DMS79 treated with DMSO at 0.1 percent for 48 hours (cell line): ENCODE data around the gene TFEB.

ENCODE experiments used
- DNase-seq: peaks from one replicate; lab custom pipeline; 2025; lab: John Stamatoyannopoulos, UW

Gene TFEB

DNA sequence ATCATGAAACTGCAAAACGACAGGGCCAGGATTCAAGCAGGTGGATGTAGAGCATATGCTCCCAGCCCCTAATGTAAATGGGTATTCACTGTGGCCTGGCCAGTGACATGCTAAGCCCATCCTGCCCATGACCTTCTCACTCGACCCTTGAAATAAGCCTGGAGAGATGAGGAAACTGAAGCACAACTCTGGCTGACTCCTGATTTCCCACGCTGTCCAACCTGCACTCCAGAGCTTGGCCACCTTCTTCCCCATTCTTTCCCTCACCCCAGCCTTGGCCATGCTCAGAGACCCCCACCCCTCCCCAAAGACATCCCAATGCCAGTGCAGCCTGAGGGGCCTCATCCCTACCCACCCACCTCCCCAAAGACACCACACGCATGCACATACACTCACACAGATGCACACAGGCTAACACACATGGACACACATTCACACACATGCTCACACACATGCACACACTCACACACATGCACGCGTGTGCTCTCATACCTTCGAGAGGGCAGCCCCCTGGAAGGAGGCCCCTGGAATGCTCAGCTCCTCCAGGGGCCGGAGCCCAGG lies 12.4 kb downstream of the TFEB start:
- DNase-seq: no peak

GRCh38 chr6:41721414-41721813 lies 14.0 kb downstream of the TFEB start:
- no peak for DNase-seq

- DNase-seq: no peak
Measured at GRCh38 chr6:41720783-41721182, 14.6 kb downstream of the TFEB start.

GRCh38 chr6:41720262-41720620 lies 15.2 kb downstream of the TFEB start:
- no peak for DNase-seq

DNA sequence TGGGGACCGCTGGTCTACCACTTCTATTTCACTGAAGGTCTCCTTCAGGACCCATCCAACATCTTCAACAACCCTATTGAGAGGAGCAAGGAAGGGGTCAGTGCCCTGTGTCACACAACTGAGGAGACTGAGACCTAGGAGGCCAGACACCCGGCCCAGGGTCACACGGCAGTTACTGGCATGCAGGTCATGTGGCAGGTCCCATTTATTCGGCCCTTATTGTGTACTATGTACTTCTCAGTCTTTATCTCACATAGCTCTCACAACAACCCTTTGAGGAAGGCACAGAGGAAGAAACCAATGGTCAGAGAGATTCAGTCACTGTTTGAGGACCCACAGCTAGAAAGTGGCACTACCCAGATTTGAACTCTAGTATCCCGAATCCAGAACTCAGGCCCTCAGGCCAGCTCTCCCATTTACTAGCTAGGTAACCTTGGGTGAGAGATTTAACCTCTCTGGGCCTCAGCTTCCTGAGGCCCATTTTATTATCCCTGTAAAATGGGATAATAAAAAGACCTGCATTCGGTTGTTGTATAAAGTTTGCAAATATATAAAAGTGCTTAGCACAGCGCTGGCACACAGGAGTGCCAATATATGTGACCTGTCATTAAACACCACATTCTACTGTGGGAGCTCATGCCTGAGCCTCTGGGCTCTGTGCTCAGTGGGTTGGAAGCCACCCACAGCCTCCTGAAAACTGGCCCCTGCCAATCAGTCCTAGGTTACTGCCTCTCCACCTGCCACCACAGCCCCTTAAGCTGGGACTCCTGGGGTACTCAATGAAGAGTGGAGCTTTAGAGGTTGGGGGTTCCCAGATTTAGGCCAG lies 15.8 kb downstream of the TFEB start:
- DNase-seq: no peak

GRCh38 chr6:41718828-41719227 lies 16.6 kb downstream of the TFEB start:
- no peak for DNase-seq

DNA sequence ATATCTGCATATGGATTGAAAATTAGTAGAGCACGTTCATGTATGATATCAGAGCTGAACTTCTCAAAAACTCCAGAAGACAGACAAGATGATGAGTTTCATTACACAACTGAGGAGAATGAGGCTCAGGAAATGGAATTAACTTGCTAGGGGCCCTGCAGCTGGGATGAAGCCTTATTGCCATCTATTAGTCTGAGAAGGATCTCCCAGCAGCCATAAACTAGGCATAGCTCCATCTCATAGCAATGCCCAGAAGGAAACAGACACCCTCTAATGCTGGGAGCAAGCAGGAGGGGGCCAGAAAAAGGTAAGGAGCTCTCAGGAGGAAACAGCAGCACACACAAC lies 18.0 kb downstream of the TFEB start:
- DNase-seq: no peak

DNA sequence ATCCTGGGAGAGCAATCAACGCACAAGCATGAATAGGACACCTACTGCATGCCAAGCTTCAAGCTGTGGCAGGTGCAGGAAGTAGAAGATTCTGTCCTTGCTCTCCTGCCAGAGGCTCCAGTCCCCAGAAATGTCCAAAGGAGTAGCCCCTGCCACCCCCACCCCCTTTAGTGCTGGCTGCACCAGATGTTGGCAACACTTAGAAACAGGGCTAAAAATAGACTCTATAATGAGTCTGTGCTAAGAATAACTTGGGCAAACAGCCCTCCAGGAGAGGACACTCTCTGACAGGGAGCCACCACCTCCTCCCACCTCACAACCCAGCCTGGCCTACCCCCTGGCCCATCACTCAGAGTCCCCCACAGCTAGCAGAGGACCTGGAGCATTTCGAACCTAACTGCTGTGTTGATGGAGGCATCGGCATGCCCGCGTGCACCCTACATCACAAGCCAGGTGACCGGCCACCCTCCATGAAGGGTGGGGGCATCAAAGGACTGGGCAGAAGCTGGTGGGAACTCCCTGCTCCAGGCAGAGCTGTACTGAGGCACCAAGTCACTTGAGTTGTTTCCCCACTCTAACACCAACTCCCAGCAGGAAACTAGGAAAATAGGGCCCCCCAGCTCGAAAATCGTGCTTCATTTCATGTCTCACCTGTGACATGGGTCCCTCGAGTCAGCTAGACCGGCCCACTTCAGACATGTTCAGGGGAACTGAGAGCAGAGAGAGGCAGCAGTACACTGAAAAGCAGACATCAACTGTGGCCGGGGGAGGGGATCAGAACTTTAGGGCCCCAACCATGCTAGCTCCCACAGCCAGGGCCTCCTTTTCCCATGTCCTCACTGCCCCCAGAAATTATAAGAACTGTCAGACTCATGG lies 18.7 kb downstream of the TFEB start:
- no peak for DNase-seq

DNA sequence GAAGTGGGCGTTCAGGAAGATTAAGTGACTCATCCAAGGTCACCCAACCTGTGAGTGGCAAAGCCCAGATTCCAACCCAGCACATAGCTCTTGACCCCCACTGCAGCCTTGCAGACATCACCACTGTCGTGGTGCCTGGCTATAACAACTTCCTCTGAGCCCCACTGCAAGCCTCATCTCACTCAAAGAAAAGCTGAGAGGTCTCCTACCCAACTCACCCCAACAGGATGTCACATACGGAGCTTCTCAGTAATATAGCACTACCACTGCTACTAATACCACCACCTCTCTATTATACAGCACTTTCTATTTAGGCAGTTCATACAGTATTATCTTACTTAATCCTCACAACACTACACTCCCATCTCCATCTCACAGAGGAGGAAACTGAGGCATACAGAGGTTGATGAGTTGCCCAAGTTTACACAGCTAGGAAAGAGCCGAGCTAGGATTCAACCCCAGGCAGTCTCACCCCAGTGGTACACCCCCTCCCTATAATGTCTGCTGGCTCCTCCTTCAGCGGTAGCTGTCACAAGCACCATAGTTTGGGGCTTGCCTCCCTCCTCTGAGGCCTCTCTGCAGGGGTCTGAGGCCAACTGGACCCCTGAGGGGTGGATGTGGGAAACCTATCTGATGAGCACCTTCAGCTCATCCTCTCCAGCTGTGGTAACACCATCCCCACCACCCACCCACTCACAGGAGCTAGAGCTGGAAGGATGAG lies 19.5 kb downstream of the TFEB start:
- no peak for DNase-seq

DNA sequence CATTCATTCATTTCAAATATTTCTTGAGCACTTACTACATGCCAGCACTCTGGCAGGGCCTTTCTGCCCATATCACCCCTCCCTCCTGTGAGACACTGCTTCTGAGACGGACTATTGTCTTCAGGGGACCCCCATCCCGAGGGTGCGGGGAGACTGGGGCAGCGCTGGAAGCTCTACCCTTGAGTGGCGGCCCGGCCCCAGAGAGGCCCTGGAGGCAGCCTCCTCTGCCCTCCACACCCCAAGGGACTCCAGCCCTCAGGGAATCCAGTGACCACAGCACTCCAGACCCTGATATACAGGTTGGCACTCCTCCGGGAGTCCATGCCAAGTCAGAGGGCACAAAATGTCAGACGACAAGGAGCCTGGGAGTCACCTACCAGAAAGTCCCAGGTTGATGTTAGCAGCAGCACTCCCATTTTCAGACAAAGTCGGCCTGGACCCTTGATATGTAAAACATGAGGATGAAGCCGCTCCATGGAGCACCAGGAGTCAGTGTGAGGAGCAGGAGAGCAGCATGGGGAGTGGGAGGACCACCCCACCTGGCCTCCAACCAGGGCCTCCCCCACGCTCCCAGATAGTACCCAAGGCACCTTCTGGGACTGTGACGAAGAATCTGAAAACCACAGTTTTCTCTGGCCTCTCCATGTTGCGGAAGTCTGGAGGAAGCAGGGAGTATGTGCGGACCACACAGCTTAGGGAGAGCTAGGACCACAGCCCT lies 20.7 kb downstream of the TFEB start:
- DNase-seq: no peak

- no peak for DNase-seq
Measured at GRCh38 chr6:41713650-41714291, 21.6 kb downstream of the TFEB start.

DNA sequence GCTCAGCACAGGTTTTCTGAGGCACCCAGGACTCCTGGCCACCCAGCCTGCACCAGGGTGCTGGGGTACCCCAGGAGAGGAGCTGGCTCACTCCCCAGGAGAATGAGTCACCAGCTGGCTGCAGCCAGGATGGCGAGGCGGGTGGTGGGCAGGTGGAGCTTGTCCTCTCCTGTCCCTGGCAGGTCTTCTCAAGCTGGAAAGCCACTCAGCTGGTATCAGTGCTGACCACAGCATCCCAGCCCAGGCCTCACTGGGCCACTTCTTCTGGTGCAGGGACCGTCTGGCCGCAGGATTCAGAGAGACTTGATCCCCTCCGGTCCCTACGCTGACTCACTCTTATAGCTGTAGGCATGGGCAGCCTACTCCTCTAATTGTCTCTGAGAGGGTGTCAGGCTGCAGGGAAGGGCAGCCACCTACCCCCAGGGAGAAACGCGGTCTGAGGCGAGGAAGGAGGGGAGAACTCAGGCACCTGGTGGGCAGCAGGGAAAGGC lies 22.2 kb downstream of the TFEB start:
- DNase-seq: no peak

- no peak for DNase-seq
Measured at GRCh38 chr6:41712651-41713103, 22.7 kb downstream of the TFEB start.

DNA sequence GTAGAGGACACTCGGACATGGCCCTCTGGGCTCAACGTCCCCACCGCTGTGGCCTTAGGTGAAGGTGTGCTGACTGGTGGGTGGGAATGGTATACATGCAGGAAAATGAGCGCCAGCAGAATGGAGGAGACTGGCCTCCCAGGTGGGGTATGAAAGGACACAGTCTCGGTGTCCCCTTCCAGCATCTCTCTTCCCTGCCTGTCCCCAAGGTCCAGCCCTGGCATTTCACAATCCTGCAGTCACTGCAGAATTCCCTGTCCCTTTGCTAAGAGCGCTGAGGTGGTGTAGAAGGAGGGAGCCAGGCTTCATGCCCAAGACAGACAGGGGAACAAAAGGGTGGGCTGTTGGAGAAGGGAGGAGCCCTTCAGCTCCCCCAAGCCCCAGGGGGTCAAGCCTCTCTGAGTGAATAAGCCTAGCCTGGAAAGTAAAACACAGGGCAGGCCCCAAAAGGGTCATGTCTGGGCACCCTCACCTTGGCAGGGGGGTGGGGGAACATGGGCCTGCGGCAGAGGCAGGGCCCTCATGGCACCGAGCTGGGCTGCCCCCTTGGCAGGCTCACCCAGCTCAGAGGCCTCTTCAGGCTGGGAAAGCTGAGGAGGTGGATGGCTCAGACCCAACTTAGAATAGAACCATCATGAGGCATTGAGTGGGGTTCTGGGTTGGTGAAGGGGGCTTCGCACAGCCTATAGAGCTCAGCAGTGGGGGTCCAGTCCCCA lies 23.9 kb downstream of the TFEB start:
- no peak for DNase-seq

GRCh38 chr6:41709375-41709774 lies 26.0 kb downstream of the TFEB start:
- no peak for DNase-seq

DNA sequence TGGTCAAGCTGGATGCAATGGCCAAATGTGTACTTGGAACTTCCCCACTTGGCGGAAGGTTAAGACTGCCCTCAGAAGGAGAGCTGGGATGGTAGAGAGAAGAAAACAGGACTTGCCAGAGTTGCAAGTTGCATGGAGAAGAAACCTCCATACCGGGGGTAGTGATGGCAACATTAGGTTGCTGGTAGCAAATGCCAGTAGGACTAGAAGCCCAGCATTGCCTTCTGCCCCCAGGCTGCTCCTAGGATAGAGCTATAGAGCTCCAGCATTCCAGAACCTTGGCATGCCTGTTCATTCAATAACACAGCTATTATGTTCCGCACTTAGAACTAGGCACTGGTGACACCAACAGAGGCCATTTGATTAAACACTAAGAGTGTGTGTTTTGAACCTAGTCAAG lies 26.6 kb downstream of the TFEB start:
- no peak for DNase-seq

DNA sequence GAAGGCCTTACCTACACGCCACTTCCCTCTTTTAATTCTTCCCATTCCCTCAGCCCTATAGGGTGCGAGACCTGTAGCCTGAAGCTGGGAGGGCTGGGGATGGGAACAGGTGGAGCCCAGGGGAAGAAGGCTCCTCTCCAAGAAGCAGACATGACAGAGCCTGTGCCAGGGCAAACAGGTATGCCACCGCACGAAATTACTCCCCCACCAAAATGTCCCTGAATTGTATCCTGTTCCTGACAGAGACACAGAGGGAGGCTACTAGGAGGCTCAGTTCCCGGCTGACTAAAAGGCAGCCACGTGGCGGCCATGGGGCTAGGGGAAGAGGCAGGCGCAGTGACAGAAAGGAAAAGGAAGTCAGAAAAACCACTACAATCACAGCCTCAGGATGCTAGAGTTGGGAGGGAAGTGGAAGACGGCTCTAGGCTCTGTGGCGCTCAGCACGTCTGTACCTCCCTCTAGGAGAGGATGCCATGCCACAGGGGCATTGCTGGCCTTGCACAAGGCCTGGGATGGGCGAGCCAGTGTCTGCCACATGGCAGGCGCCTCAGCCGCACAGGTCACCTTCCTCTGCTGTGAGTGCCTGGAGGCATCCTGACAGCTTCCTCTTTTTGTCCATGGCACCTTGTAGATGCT lies 27.7 kb downstream of the TFEB start:
- DNase-seq: no peak

DNA sequence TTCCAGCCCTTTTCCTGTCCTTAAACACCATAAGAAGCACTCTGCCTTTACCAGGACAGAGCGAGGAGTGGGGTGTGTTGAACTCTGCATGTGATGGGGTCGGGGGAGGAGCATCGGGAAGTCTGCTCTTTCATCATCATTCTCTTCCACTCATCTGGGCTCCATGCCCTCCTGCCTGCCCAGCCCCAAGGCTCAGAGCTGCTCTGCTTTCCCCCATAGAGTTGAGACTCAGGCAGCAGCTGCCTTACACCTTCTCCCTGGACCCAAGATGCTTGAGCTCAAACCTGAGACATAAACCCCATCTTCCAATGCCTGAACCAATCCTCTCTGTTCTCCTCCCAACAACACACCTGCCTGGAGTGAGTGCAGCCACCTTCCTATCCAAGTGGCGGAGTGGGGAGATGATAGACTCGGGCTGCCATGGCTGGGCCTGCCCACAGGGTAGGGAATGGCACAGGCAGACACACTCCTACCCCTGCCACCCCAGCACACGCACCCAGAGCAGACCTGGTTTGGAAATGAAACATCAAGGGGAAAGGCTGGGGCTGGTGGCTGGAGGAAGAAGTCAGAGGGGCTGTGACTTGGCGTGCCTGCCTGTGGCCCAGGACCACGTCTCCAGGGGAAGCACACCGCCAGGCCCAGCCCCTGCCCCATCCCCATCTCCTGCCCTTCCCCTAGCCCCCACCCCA lies 28.4 kb downstream of the TFEB start:
- DNase-seq: no peak
